HEK293T (cell line): ENCODE data around the gene GOPC.

ENCODE experiments used
- BHLHE40 ChIP-seq: fragments of 450-650 bp; IDR thresholded peaks from 2 replicates; pipeline ENCODE4 v1.6.1; 2016; ENCODE audit warnings: mild to moderate bottlenecking, moderate library complexity, borderline replicate concordance
- FOXM1 ChIP-seq: fragments of 450-650 bp; IDR thresholded peaks from 2 replicates; pipeline ENCODE4 v1.6.1; 2017; ENCODE audit warnings: mild to moderate bottlenecking, borderline replicate concordance
- HDGF ChIP-seq: fragments of 450-650 bp; IDR thresholded peaks from 2 replicates; pipeline ENCODE4 v1.6.1; 2017; ENCODE audit warnings: antibody characterized with exemption, borderline replicate concordance
- SP1 ChIP-seq: fragments of 450-650 bp; IDR thresholded peaks from 2 replicates; pipeline ENCODE4 v1.6.1; 2017
- SUZ12 ChIP-seq: fragments of 450-650 bp; IDR thresholded peaks from 2 replicates; pipeline ENCODE4 v1.6.1; 2016; ENCODE audit warnings: mild to moderate bottlenecking
- TARDBP ChIP-seq: fragments of 450-650 bp; IDR thresholded peaks from 2 replicates; pipeline ENCODE4 v1.6.1; 2016
- ZNF384 ChIP-seq: fragments of 450-650 bp; IDR thresholded peaks from 2 replicates; pipeline ENCODE4 v1.6.1; 2016

DNA sequence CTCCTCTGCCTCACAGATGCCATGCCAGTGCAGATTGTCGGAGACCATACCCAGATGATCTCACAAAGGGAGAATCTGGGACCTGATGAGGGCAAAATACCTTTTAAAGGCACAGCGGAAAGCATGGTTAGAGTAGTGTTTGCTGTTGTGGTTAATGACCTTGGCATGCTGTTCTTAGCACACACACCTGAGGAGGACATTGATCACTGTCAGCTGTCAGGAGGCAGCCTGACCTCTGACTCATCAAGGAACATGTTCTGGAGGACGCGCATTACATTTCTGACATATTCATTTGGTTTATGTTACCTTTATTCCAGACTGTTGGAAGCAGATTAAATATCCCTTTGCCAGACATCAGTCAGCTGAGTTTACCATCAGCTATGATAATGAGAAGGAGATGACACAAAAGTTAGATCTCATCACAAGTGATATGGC, 57.1 kb downstream of the GOPC start:
- TF ChIP-seq SP1 (no peak), SUZ12 (no peak), TARDBP (no peak), HDGF (no peak), ZNF384 (no peak), FOXM1 (no peak), BHLHE40 (no peak)
